Tibial artery (tissue), 4 donors: ENCODE results near the gene SLCO2A1.

Experiments
- DNase-seq, 2 donors: peaks; one replicate each; pipeline ENCODE4 v3.0.0-alpha.2; 2019
- H3K27ac ChIP-seq, 2 donors: fragments of 200-600 bp; sonication (generic) in 1 of 2; 1 replicate in 1 of 2; 2 replicates in 1 of 2; pipeline ENCODE4 v1.5.1; 2018 to 2019; ENCODE audit warnings: mild to moderate bottlenecking in 1 of 2
- H3K27me3 ChIP-seq, 2 donors: fragments of 200-600 bp; sonication (generic) in 1 of 2; one replicate each; pipeline versions ENCODE4 v1.5.1 to v1.6.0; 2016 to 2019
- H3K36me3 ChIP-seq, 3 donors: fragments of 200-600 bp; sonication (generic) in 2 of 3; one replicate each; pipeline ENCODE4 v1.5.1; 2016 to 2019; ENCODE audit warnings: mild to moderate bottlenecking in 2 of 3
- H3K4me1 ChIP-seq, 4 donors: fragments of 200-600 bp; sonication (generic) in 2 of 4; 1 replicate in 3 of 4; 2 replicates in 1 of 4; pipeline ENCODE4 v1.5.1; 2016 to 2019
- H3K4me3 ChIP-seq, 2 donors: fragments of 200-600 bp; sonication (generic) in 1 of 2; 1 replicate in 1 of 2; 2 replicates in 1 of 2; pipeline ENCODE4 v1.5.1; 2018 to 2019; ENCODE audit warnings: mild to moderate bottlenecking in 2 of 2
- H3K9me3 ChIP-seq, 3 donors: fragments of 200-600 bp; sonication (generic) in 1 of 3; one replicate each; pipeline ENCODE4 v1.5.1; 2016 to 2019
- CTCF ChIP-seq, 2 experiments: fragments of 200-600 bp in 1 of 2; fragments of 450-650 bp in 1 of 2; IDR thresholded peaks; one replicate each; pipeline ENCODE4 v1.5.1; 2017 to 2019; ENCODE audit warnings: antibody characterized with exemption in 2 of 2, mild to moderate bottlenecking in 1 of 2, moderate library complexity in 1 of 2
- intact Hi-C: fragments of 100-400 bp; cut with DNase I; formaldehyde crosslinking; loops from one replicate; pipeline ENCODE4 v1.15.0; 2023; ENCODE audit warnings: low total_unique reads

SLCO2A1 gene

GRCh38 chr3:134031348-134031915 is 1.7 kb upstream of the SLCO2A1 start:
- DNase-seq, result no peak
- Histone ChIP-seq H3K4me1 (peaks cover 0 to 20% (median 16%) of the 10 kb centered on the region in 4 donors), H3K4me3 (no peak overlapping the region), H3K27ac (no peak overlapping the region), H3K9me3 (no peaks in the 10 kb centered on the region), H3K36me3 (no peaks in the 10 kb centered on the region), H3K27me3 (peaks cover 0 to 26% of the 10 kb centered on the region in 2 donors)
- intact Hi-C loops, result no loop called here
- no peak for TF ChIP-seq CTCF (IDR thresholded peaks at IDR 0.05)

GRCh38 chr3:134030379-134031347 is 938 bp upstream of the SLCO2A1 start:
- no peak for DNase-seq
- TF ChIP-seq CTCF (IDR thresholded peaks at IDR 0.05), result no peak
- peaks cover 0 to 20% (median 16%) of the 10 kb centered on the region in 4 donors for H3K4me1 ChIP-seq
- peak overlapping the region; percentile 49 to 61 for H3K4me3 ChIP-seq
- H3K36me3 ChIP-seq, result no peaks in the 10 kb centered on the region
- no peaks in the 10 kb centered on the region for H3K9me3 ChIP-seq
- H3K27ac ChIP-seq, result no peak overlapping the region
- H3K27me3 ChIP-seq, result peaks cover 0 to 29% of the 10 kb centered on the region in 2 donors
- intact Hi-C loops, result no loop called here

GRCh38 chr3:134029256-134029733 is 430 bp downstream of the SLCO2A1 start:
- DNase-seq, result no peak
- Histone ChIP-seq H3K4me3 (peak overlapping the region; percentile 49 to 61), H3K4me1 (peaks cover 0 to 20% (median 16%) of the 10 kb centered on the region in 4 donors), H3K27me3 (peaks cover 0 to 29% of the 10 kb centered on the region in 2 donors), H3K9me3 (no peaks in the 10 kb centered on the region), H3K36me3 (no peaks in the 10 kb centered on the region), H3K27ac (no peak overlapping the region)
- intact Hi-C loops, result no loop called here
- no peak for TF ChIP-seq CTCF (IDR thresholded peaks at IDR 0.05)

- Histone ChIP-seq H3K27ac (no peak overlapping the region), H3K36me3 (no peaks in the 10 kb centered on the region)
These were observed 1.1 kb downstream of the SLCO2A1 start for GRCh38 chr3:134028486-134029255.

More at GRCh38 chr3:134028486-134029255, 1.1 kb downstream of the SLCO2A1 start:
- H3K27me3 ChIP-seq, result peaks cover 0 to 29% of the 10 kb centered on the region in 2 donors
- H3K4me1 ChIP-seq, result peaks cover 0 to 20% (median 16%) of the 10 kb centered on the region in 4 donors
- H3K4me3 ChIP-seq, result peak overlapping the region; percentile 49 to 61
- DNase-seq, result no peak
- no peaks in the 10 kb centered on the region for H3K9me3 ChIP-seq
- TF ChIP-seq CTCF (IDR thresholded peaks at IDR 0.05), result no peak
- intact Hi-C loops, result no loop called here
